IMR-90 (cell line): ENCODE results near the gene ELMO1. TPM values are rescaled to one million over a fixed set of nuclear protein-coding genes. Genes with fewer than 3 reads are reported as not detected.

Experiments
- ATAC-seq: fragments of 200-7000 bp; cut with Tn5 transposase; 2 replicates; pipeline ENCODE4 v1.9.1; 2020; ENCODE audit warnings: low read depth, mild to moderate bottlenecking, moderate library complexity
- BruUV-seq: library from RNA; stranded (reverse); fragments of 400-500 nt; replicated peaks from 2 replicates; lab custom pipeline; 2021; lab: Mats Ljungman, UMichigan
- CTCF ChIA-PET: fragments of 300-600 bp; formaldehyde crosslinking; extraction: SDS; loops from one replicate; lab custom pipeline; 2021; ENCODE audit warnings: antibody characterized with exemption; lab: Yijun Ruan, JAX
- POLR2A ChIA-PET: fragments of 300-600 bp; sonication (Branson Sonifier 250); formaldehyde crosslinking; loops from one replicate; lab custom pipeline; 2022; ENCODE audit warnings: antibody characterized with exemption; ENCODE audit not compliant: unreplicated experiment; lab: Charles Lee
- DNase-seq: peaks from one replicate; pipeline ENCODE4 v3.0.0; 2013
- H2AFZ ChIP-seq: replicated peaks from 2 replicates; pipeline ENCODE3; 2013; ENCODE audit warnings: low read length, mild to moderate bottlenecking; ENCODE audit not compliant: poor library complexity
- H2AK5ac ChIP-seq: 2 replicates; pipeline ENCODE4 v1.6.1; 2013; ENCODE audit warnings: low read depth, low read length, inconsistent platforms
- H2AK9ac ChIP-seq: replicated peaks from 2 replicates; pipeline ENCODE3; 2013; ENCODE audit warnings: mild to moderate bottlenecking, low read depth, low read length, moderate library complexity; ENCODE audit not compliant: poor library complexity
- H2BK120ac ChIP-seq: 2 replicates; pipeline ENCODE4 v1.6.1; 2013; ENCODE audit warnings: low read depth, low read length, inconsistent platforms
- H2BK15ac ChIP-seq: 3 replicates; pipeline ENCODE4 v1.6.1; 2013; ENCODE audit warnings: low read depth, low read length, inconsistent platforms
- H2BK20ac ChIP-seq: 2 replicates; pipeline ENCODE4 v1.6.1; 2013; ENCODE audit warnings: low read depth, mild to moderate bottlenecking, inconsistent platforms, low read length, moderate library complexity
- H2BK5ac ChIP-seq: 2 replicates; pipeline ENCODE4 v1.6.1; 2013; ENCODE audit warnings: mild to moderate bottlenecking, low read depth, low read length, inconsistent platforms; ENCODE audit not compliant: poor library complexity, severe bottlenecking
- H3K14ac ChIP-seq: replicated peaks from 2 replicates; pipeline ENCODE4 v1.6.1; 2013; ENCODE audit warnings: low read depth, low read length, inconsistent platforms
- H3K18ac ChIP-seq: 2 replicates; pipeline ENCODE4 v1.6.1; 2013; ENCODE audit warnings: low read depth, low read length, control low read depth
- H3K23ac ChIP-seq: 2 replicates; pipeline ENCODE4 v1.6.1; 2013; ENCODE audit warnings: low read depth, low read length, inconsistent platforms
- H3K27ac ChIP-seq: 2 replicates; pipeline ENCODE4 v1.5.1; 2013; ENCODE audit warnings: mild to moderate bottlenecking, control low read depth, low read length; ENCODE audit not compliant: insufficient read depth
- H3K27me3 ChIP-seq: 2 replicates; pipeline ENCODE4 v1.6.1; 2013; ENCODE audit warnings: low read length; ENCODE audit not compliant: control insufficient read depth, insufficient read depth
- H3K36me3 ChIP-seq: 2 replicates; pipeline ENCODE4 v1.6.1; 2013; ENCODE audit warnings: low read length, mixed read lengths; ENCODE audit not compliant: control insufficient read depth, insufficient read depth
- H3K4ac ChIP-seq: 2 replicates; pipeline ENCODE4 v1.6.1; 2013; ENCODE audit warnings: low read depth, low read length, inconsistent platforms
- H3K4me1 ChIP-seq: 2 replicates; pipeline ENCODE4 v1.6.1; 2013; ENCODE audit warnings: low read length, mixed read lengths; ENCODE audit not compliant: control insufficient read depth, insufficient read depth
- H3K4me2 ChIP-seq: 2 replicates; pipeline ENCODE4 v1.6.1; 2013; ENCODE audit warnings: low read depth, mild to moderate bottlenecking, control low read depth, low read length, moderate library complexity
- H3K4me3 ChIP-seq: 2 replicates; pipeline ENCODE4 v1.5.1; 2013; ENCODE audit warnings: low read depth, mild to moderate bottlenecking, control low read depth, low read length, moderate library complexity; ENCODE audit not compliant: insufficient read depth
- H3K56ac ChIP-seq: 2 replicates; pipeline ENCODE4 v1.6.1; 2013; ENCODE audit warnings: low read length, inconsistent platforms; ENCODE audit not compliant: insufficient read depth; ENCODE audit errors: extremely low read depth
- H3K79me1 ChIP-seq, 2 experiments: 2 replicates each; pipeline ENCODE4 v1.6.1; 2013; ENCODE audit warnings: low read length in 2 of 2, inconsistent platforms in 1 of 2, low read depth in 1 of 2
- H3K9ac ChIP-seq: 2 replicates; pipeline ENCODE4 v1.6.1; 2013; ENCODE audit warnings: low read depth, low read length, control low read depth
- H3K9me1 ChIP-seq: 2 replicates; pipeline ENCODE4 v1.6.1; 2013; ENCODE audit warnings: low read length, inconsistent platforms; ENCODE audit not compliant: insufficient read depth
- H3K9me3 ChIP-seq: 2 replicates; pipeline ENCODE4 v1.6.1; 2013; ENCODE audit warnings: low read length; ENCODE audit not compliant: control insufficient read depth, insufficient read depth
- H4K20me1 ChIP-seq: 2 replicates; pipeline ENCODE4 v1.6.1; 2013; ENCODE audit warnings: low read length, inconsistent platforms; ENCODE audit not compliant: insufficient read depth
- H4K5ac ChIP-seq: 2 replicates; pipeline ENCODE4 v1.6.1; 2013; ENCODE audit warnings: mild to moderate bottlenecking, low read depth, low read length, control low read depth
- H4K8ac ChIP-seq, 2 experiments: 2 replicates each; pipeline ENCODE4 v1.6.1; 2013; ENCODE audit warnings: low read depth in 2 of 2, low read length in 2 of 2, control low read depth in 1 of 2, inconsistent platforms in 1 of 2
- H4K91ac ChIP-seq: 2 replicates; pipeline ENCODE4 v1.6.1; 2013; ENCODE audit warnings: low read depth, low read length, inconsistent platforms; ENCODE audit not compliant: insufficient read depth
- BHLHE40 ChIP-seq: fragments of 150-350 bp; IDR thresholded peaks from 2 replicates; pipeline ENCODE4 v1.6.1; 2016; ENCODE audit warnings: mild to moderate bottlenecking, low read depth, low read length
- CEBPB ChIP-seq: IDR thresholded peaks from 2 replicates; pipeline ENCODE4 v1.6.1; 2012; ENCODE audit warnings: low read depth, low read length, improper control_type of control experiment
- CHD1 ChIP-seq: IDR thresholded peaks from 2 replicates; pipeline ENCODE4 v1.6.1; 2012; ENCODE audit warnings: low read depth, low read length, improper control_type of control experiment
- FOS ChIP-seq: fragments of 150-350 bp; IDR thresholded peaks from 2 replicates; pipeline ENCODE4 v1.6.1; 2016; ENCODE audit warnings: low read depth, low read length
- MAFK ChIP-seq: IDR thresholded peaks from 2 replicates; pipeline ENCODE4 v1.6.1; 2012; ENCODE audit warnings: low read depth, low read length, improper control_type of control experiment
- MAZ ChIP-seq: IDR thresholded peaks from 2 replicates; pipeline ENCODE4 v1.6.1; 2012; ENCODE audit warnings: low read depth, mild to moderate bottlenecking, low read length, improper control_type of control experiment, moderate library complexity, borderline replicate concordance
- MXI1 ChIP-seq: IDR thresholded peaks from 2 replicates; pipeline ENCODE4 v1.6.1; 2012; ENCODE audit warnings: low read depth, mild to moderate bottlenecking, low read length, moderate library complexity, borderline replicate concordance
- NFE2L2 ChIP-seq: fragments of 150-350 bp; IDR thresholded peaks from 2 replicates; pipeline ENCODE4 v1.6.1; 2016; ENCODE audit warnings: low read depth, mild to moderate bottlenecking, low read length
- POLR2A ChIP-seq: IDR thresholded peaks from 2 replicates; pipeline ENCODE4 v1.6.1; 2012; ENCODE audit warnings: mild to moderate bottlenecking, low read depth, low read length
- RAD21 ChIP-seq: IDR thresholded peaks from 2 replicates; pipeline ENCODE4 v1.6.1; 2012; ENCODE audit warnings: low read length, improper control_type of control experiment
- RCOR1 ChIP-seq: IDR thresholded peaks from 2 replicates; pipeline ENCODE4 v1.6.1; 2012; ENCODE audit warnings: mild to moderate bottlenecking, low read length, improper control_type of control experiment; ENCODE audit not compliant: insufficient replicate concordance
- RFX5 ChIP-seq: IDR thresholded peaks from 2 replicates; pipeline ENCODE4 v1.8.0; 2012; ENCODE audit warnings: low read depth, mild to moderate bottlenecking, low read length, moderate library complexity
- SMC3 ChIP-seq: fragments of 150-350 bp; IDR thresholded peaks from 2 replicates; pipeline ENCODE4 v1.6.1; 2016; ENCODE audit warnings: low read depth, mild to moderate bottlenecking, antibody characterized with exemption, low read length, moderate library complexity
- USF2 ChIP-seq: fragments of 150-350 bp; IDR thresholded peaks from 2 replicates; pipeline ENCODE4 v1.6.1; 2017; ENCODE audit warnings: mild to moderate bottlenecking, antibody characterized with exemption, low read length, low read depth
- whole genome bisulfite sequencing, 2 experiments: methylation state at CpG; one replicate each; pipeline versions ENCODE4 v1.1.5 to v1.1.7; 2013; ENCODE audit warnings: missing lambda C conversion rate in 2 of 2; ENCODE audit not compliant: insufficient read length in 1 of 2; ENCODE audit errors: extremely low coverage in 2 of 2; 5-methylcytosine and 5-hydroxymethylcytosine counted together
- dilution Hi-C: fragments of 300-500 bp; cut with HindIII; formaldehyde crosslinking; loops from one replicate; pipeline ENCODE4 v1.14.3; 2018; ENCODE audit warnings: low sequenced_read_pairs; ENCODE audit not compliant: unreplicated experiment
- in situ Hi-C: fragments of 300-500 bp; cut with MboI; formaldehyde crosslinking; loops from 3 replicates; pipeline ENCODE4 v1.14.3; 2019; ENCODE audit warnings: low sequenced_read_pairs, inconsistent platforms, mixed read lengths
- intact Hi-C: fragments of 100-400 bp; cut with micrococcal nuclease; formaldehyde crosslinking; loops from 2 replicates; pipeline ENCODE4 v1.10.0; 2022
- polyA plus RNA-seq, 3 experiments: library from polyadenylated mRNA; depleted of rRNA; stranded (reverse); fragments of >200 nt; gene quantifications; 2 replicates each; pipeline ENCODE4 v1.2.3, GENCODE V29; 2012; ENCODE audit warnings: low replicate concordance in 1 of 3
- total RNA-seq: library from RNA; depleted of rRNA; stranded (reverse); fragments of >200 nt; gene quantifications from 2 replicates; pipeline ENCODE4 v1.2.3, GENCODE V29; 2012
- TF ChIP-seq, protein P1 (sequence below): fragments of 150-350 bp; IDR thresholded peaks from 2 replicates; pipeline ENCODE4 v1.6.1; 2016; ENCODE audit warnings: low read depth, mild to moderate bottlenecking, low read length, moderate library complexity, borderline replicate concordance
- TF ChIP-seq, protein P2 (sequence below): conservative IDR thresholded peaks from 2 replicates; pipeline ENCODE4 v1.5.1; 2012; ENCODE audit warnings: mild to moderate bottlenecking, low read depth, low read length, improper control_type of control experiment

ELMO1 gene
- total and polyA plus RNA-seq, 2 of the 4 experiments (the other 2 are of a cell fraction), result 0.03 TPM; not detected in 1

GRCh38 chr7:37438906-37439652 lies 9.6 kb downstream of the ELMO1 start:
- Histone ChIP-seq H3K36me3 (no peaks in the 10 kb centered on the region), H2BK15ac (no peak overlapping the region), H3K27ac (no peak overlapping the region), H2BK20ac (no peak overlapping the region), H2AK5ac (no peak overlapping the region), H2AFZ (no peak overlapping the region), H3K79me1 (no peaks in the 10 kb centered on the region), H2BK120ac (no peak overlapping the region), H3K9me1 (no peaks in the 10 kb centered on the region), H3K4ac (no peak overlapping the region), H3K9ac (no peak overlapping the region), H3K9me3 (peaks cover 2% of the 10 kb centered on the region; the same call in 1 of the 2 replicates), H3K14ac (no peak overlapping the region), H3K23ac (no peak overlapping the region), H3K4me1 (no peaks in the 10 kb centered on the region), H4K5ac (no peak overlapping the region), H4K91ac (no peak overlapping the region), H3K56ac (no peak overlapping the region), H3K27me3 (no peaks in the 10 kb centered on the region), H3K4me3 (no peak overlapping the region), H4K8ac (no peak overlapping the region), H2AK9ac (no peak overlapping the region), H3K4me2 (no peak overlapping the region), H3K18ac (no peak overlapping the region), H4K20me1 (no peaks in the 10 kb centered on the region), H2BK5ac (no peak overlapping the region)
- dilution Hi-C loops, result no loop called here
- no peak for DNase-seq
- intact Hi-C loops, result no loop called here
- no peak for ATAC-seq
- WGBS, 2 experiments, result 67% methylated on average over 3 of the region's 4 CpGs; no CpG with 5 or more reads in 1 of the 2 experiments
- ChIA-PET CTCF (no interaction called here), POLR2A (no interaction called here)
- no TSS peak for BruUV-seq
- in situ Hi-C loops, result no loop called here
- TF ChIP-seq, protein P1, sequence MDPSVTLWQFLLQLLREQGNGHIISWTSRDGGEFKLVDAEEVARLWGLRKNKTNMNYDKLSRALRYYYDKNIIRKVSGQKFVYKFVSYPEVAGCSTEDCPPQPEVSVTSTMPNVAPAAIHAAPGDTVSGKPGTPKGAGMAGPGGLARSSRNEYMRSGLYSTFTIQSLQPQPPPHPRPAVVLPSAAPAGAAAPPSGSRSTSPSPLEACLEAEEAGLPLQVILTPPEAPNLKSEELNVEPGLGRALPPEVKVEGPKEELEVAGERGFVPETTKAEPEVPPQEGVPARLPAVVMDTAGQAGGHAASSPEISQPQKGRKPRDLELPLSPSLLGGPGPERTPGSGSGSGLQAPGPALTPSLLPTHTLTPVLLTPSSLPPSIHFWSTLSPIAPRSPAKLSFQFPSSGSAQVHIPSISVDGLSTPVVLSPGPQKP, result no peak
- no peak for TF ChIP-seq SMC3
- TF ChIP-seq FOS, result no peak
- TF ChIP-seq RFX5, result no peak
- no peak for TF ChIP-seq CEBPB
- TF ChIP-seq BHLHE40, result no peak
- TF ChIP-seq, protein P2, sequence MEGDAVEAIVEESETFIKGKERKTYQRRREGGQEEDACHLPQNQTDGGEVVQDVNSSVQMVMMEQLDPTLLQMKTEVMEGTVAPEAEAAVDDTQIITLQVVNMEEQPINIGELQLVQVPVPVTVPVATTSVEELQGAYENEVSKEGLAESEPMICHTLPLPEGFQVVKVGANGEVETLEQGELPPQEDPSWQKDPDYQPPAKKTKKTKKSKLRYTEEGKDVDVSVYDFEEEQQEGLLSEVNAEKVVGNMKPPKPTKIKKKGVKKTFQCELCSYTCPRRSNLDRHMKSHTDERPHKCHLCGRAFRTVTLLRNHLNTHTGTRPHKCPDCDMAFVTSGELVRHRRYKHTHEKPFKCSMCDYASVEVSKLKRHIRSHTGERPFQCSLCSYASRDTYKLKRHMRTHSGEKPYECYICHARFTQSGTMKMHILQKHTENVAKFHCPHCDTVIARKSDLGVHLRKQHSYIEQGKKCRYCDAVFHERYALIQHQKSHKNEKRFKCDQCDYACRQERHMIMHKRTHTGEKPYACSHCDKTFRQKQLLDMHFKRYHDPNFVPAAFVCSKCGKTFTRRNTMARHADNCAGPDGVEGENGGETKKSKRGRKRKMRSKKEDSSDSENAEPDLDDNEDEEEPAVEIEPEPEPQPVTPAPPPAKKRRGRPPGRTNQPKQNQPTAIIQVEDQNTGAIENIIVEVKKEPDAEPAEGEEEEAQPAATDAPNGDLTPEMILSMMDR, result no peak
- TF ChIP-seq NFE2L2, result no peak
- no peak for TF ChIP-seq MXI1
- no peak for TF ChIP-seq RCOR1
- TF ChIP-seq MAZ, result no peak
- no peak for TF ChIP-seq RAD21
- TF ChIP-seq CHD1, result no peak
- no peak for TF ChIP-seq USF2
- TF ChIP-seq POLR2A, result no peak
- TF ChIP-seq MAFK, result no peak
